Measurements from ENCODE around the gene CDCA4. TPM values are rescaled to one million over a fixed set of nuclear protein-coding genes. Genes with fewer than 3 reads are reported as not detected.
A peak's percentile ranks its signal among the peaks of the same experiment; 100 is the strongest.

CDCA4 gene
- total and polyA plus RNA-seq, 2 experiments from 2014 or later: 34.5 to 47.7 TPM

GRCh38 chr14:105005329-105005928 lies 15.5 kb downstream of the CDCA4 start:
- peaks cover 4% of the 10 kb centered on the region for H3K4me1 ChIP-seq (ENCODE audit: low read depth)
- H3K36me3 ChIP-seq: peaks cover 22% of the 10 kb centered on the region
- H3K9me3 ChIP-seq (ENCODE audit: low read depth): no peaks in the 10 kb centered on the region
- no peak for TF ChIP-seq CTCF (IDR thresholded peaks at IDR 0.05; ENCODE audit: low read depth, low read length)
- peak overlapping the region; percentile 66 for H3K27ac ChIP-seq
- H3K27me3 ChIP-seq: no peaks in the 10 kb centered on the region
- H3K4me3 ChIP-seq: no peak overlapping the region
- no peak for DNase-seq (ENCODE audit: low read depth in 1 of 2, low spot score in 1 of 2)

GRCh38 chr14:104999361-104999760 lies 21.5 kb downstream of the CDCA4 start:
- H3K4me3 ChIP-seq: no peak overlapping the region
- no peak for DNase-seq (ENCODE audit: low read depth in 1 of 2, low spot score in 1 of 2)
- H3K4me1 ChIP-seq (ENCODE audit: low read depth): no peaks in the 10 kb centered on the region
- H3K27me3 ChIP-seq: no peaks in the 10 kb centered on the region
- no peaks in the 10 kb centered on the region for H3K36me3 ChIP-seq
- H3K27ac ChIP-seq: no peak overlapping the region
- no peaks in the 10 kb centered on the region for H3K9me3 ChIP-seq (ENCODE audit: low read depth)
- no peak for TF ChIP-seq CTCF (IDR thresholded peaks at IDR 0.05; ENCODE audit: low read depth, low read length)

- no peak for DNase-seq (ENCODE audit: low read depth in 1 of 2, low spot score in 1 of 2)
- Histone ChIP-seq H3K36me3 (no peaks in the 10 kb centered on the region), H3K27me3 (no peaks in the 10 kb centered on the region), H3K4me1 (ENCODE audit: low read depth) (no peaks in the 10 kb centered on the region), H3K4me3 (no peak overlapping the region), H3K27ac (no peak overlapping the region), H3K9me3 (ENCODE audit: low read depth) (no peaks in the 10 kb centered on the region)
- no peak for TF ChIP-seq CTCF (IDR thresholded peaks at IDR 0.05; ENCODE audit: low read depth, low read length)
These were observed 22.1 kb downstream of the CDCA4 start for GRCh38 chr14:104998801-104999200.

GRCh38 chr14:104996483-104996882 lies 24.4 kb downstream of the CDCA4 start:
- Histone ChIP-seq H3K4me1 (ENCODE audit: low read depth) (no peaks in the 10 kb centered on the region), H3K9me3 (ENCODE audit: low read depth) (no peaks in the 10 kb centered on the region), H3K27ac (no peak overlapping the region), H3K4me3 (no peak overlapping the region), H3K36me3 (peaks cover 5% of the 10 kb centered on the region), H3K27me3 (no peaks in the 10 kb centered on the region)
- no peak for DNase-seq (ENCODE audit: low read depth in 1 of 2, low spot score in 1 of 2)
- no peak for TF ChIP-seq CTCF (IDR thresholded peaks at IDR 0.05; ENCODE audit: low read depth, low read length)

GRCh38 chr14:104996032-104996431 lies 24.9 kb downstream of the CDCA4 start:
- TF ChIP-seq CTCF (IDR thresholded peaks at IDR 0.05; ENCODE audit: low read depth, low read length): no peak
- no peak overlapping the region for H3K4me3 ChIP-seq
- H3K9me3 ChIP-seq (ENCODE audit: low read depth): no peaks in the 10 kb centered on the region
- H3K27ac ChIP-seq: no peak overlapping the region
- no peaks in the 10 kb centered on the region for H3K4me1 ChIP-seq (ENCODE audit: low read depth)
- DNase-seq (ENCODE audit: low read depth in 1 of 2, low spot score in 1 of 2): no peak
- H3K36me3 ChIP-seq: peaks cover 5% of the 10 kb centered on the region
- H3K27me3 ChIP-seq: no peaks in the 10 kb centered on the region

All from cardiac muscle cell (in vitro differentiated cells and primary cell).